GM18507 (cell line): Measurements from ENCODE around the gene SLC39A11.

Experiments used
- DNase-seq: peaks from one replicate; pipeline ENCODE4 v3.0.0; 2011; ENCODE audit warnings: low read depth; ENCODE audit not compliant: insufficient read length; ENCODE audit errors: extremely low spot score
- FAIRE-seq: peaks from 2 replicates; lab custom pipeline; 2011; peaks lifted over from hg19 to GRCh38; lab: Jason Lieb, UNC

Gene SLC39A11

GRCh38 chr17:72761431-72761830 lies 331.1 kb downstream of the SLC39A11 start:
- FAIRE-seq (no peak), DNase-seq (no peak)

DNA sequence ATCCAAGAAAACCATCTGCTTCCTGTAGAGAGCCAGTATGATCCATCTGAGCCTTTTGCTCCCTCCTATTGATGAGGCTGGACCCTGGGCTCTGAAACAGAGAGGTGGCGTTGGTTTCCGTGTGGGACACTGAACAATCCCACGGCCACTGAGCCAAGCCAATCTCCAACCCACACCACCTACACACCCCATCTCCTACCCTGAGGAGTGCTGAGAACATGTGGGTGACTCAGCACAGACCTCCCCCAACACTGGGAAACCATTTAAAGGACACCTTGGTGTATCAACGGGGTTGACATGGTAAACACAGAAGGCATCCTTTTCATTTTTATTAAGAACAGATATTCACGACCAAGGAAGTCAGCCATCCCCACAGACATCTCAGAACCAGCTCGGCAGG lies 332.1 kb downstream of the SLC39A11 start:
- FAIRE-seq (no peak), DNase-seq (no peak)

- FAIRE-seq (no peak), DNase-seq (no peak)
Measured at GRCh38 chr17:72759301-72759700, 333.2 kb downstream of the SLC39A11 start.

DNA sequence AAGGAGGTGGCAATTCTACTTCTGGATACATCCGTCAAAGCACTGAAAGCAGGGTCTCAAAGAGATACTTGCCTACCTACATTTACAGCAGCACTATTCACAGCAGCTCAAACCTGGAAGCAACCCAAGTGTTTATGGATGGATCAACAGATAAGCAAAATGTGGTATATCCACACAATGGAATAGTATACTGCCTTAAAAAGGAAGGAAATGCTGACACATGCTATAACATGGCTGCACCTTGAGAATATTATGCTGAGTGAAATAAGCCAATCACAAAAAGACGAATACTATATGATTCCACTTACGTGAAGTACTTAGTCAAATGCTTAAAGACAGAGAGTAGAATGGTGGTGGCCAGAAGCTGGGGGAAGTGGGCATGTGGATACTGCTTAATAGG lies 336.2 kb downstream of the SLC39A11 start:
- FAIRE-seq (no peak), DNase-seq (no peak)

GRCh38 chr17:72754513-72754912 lies 338.0 kb downstream of the SLC39A11 start:
- DNase-seq (no peak), FAIRE-seq (no peak)

DNA sequence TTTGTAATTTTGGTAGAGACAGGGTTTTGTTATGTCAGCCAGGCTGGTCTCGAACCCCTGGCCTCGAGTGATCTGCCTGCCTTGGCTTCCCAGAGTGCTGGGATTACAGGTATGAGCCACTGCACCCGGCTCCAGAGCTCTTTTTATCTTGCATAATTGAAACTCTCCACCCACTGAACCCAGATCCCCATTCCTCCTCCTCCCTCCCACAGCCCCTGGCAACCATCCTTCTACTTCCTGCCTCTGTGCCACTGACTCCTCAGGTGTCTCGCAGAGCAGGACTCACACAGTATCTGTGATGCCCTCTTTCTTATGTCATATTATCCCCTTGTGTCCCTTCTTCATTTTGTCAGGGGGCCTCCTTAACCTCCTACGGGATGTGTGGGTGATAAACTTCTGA lies 340.7 kb downstream of the SLC39A11 start:
- FAIRE-seq = no peak
- DNase-seq = no peak

DNA sequence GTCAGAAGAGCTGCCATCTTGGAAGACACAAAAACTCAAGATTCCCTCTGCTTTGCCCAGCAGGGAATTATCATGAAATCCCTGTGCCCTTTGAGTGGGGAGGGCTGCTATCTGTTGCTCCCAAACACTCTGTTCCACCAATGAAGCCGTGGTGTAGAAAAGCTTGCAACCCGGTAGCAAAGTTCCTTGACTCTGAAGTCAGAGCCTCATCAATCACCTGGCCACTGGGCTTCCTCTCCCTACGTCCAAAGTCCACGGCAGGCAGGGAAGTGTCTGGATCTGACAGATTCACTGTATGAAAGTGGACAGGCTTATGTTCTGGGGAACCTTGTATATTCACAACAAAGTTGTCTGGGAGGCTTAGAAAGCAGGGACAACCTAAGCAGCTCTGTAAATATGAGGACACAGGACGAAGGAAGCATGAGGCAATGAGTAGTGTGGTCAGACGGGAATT lies 343.3 kb downstream of the SLC39A11 start:
- DNase-seq (no peak), FAIRE-seq (no peak)

DNA sequence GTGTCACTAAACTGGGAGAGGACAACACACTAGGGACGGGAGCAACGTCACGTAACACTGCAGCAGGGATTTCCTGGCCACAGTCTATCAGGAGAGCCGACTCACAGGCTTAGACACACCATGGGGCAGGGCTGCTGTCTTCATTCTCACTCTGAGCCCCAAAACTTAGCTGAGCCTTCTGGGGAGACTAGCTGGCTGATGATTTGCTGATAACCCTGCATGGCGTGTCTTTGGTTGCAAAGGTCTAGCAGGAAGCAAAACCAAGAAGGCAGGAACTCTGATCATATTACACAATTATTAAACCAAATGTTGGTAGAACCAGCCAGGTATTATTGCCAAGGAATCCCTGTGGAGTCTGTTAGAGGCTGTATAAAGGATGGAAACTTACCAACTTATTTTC lies 345.0 kb downstream of the SLC39A11 start:
- DNase-seq = no peak
- no peak for FAIRE-seq

DNA sequence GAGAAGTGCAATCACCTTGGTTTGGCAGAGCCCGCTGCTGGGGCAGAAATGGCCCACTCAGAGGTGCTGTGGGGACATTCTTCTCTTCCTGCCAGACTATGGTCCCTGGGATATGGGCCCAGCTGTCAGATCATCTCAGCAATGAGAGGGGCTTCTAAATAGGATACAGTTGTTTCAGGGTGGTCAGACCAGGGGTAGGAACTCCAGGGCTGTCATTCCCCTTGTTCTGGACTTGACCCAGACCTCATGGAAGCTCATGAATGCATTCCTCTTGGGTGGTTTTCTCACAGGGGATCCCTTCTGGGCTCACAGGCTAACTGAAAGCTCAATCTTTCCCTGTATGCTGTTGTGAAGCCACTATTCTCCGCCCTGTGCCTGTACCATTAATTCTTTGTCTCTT lies 347.2 kb downstream of the SLC39A11 start:
- FAIRE-seq (no peak), DNase-seq (no peak)

DNA sequence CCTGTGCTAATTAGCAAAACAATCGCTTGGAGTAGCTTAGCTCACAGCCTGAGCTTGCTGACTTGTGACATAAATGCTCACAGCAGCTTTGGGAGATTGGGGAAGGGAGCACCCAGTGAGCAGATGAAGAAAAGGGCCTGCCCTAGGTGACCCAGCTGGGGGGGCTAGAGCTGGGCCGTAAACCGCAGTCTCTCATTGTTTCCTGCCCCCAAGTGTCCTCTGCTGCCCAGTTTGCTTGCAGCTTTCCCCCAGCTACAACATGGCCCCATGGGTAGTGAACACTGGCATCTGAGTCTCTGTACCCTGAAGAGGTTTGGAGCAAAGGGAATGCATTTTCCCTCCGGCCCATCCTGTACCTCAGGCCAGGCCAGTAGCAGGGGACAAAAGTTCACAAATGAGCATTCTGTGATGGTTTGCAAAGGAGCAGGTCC lies 349.4 kb downstream of the SLC39A11 start:
- FAIRE-seq (no peak), DNase-seq (no peak)

DNA sequence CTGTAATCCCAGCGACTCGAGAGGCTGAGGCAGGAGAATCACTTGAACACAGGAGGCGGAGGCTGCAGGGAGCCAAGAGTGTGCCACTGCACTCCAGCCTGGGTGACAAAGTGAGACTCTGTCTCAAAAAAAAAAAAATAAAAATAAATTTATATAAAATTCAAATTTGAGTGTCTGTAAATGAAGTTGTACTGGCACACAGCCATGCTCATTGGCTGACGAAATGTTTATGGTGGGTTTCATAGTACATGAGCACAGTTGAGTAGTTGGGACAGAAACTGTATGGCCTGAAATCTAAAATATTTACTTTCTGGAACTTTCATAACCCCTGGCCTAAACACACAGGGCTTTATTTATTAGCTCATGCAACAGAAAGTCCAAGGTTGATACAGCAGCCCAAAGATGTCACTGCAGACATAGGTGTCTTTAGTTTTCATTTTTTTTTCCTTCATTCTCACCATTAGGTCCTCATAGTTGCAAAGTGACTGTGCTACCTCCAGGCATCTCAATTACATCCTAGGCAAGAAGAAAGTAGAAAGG lies 355.3 kb downstream of the SLC39A11 start:
- no peak for DNase-seq
- no peak for FAIRE-seq

DNA sequence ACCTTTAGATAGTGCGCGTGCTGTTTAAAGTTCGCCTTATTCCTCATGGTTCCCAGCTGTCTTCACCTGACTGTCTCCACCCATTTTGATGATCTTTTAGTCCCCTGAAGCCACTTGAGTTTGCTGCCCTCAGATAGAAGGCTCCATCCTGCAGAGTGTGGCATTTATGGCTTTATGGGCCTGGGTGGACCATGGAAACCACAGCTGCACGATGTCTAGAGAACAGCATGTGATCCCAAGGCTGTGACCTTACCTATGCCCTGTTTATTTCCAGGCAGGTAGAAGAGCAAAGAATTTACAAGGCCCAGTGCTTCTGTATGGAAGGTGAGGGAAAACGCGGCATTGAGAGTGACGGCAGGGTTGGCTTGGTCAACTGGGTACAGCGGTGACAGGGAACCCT lies 356.9 kb downstream of the SLC39A11 start:
- DNase-seq = no peak
- FAIRE-seq = no peak

- DNase-seq (no peak), FAIRE-seq (no peak)
Measured at GRCh38 chr17:72735048-72735447, 357.4 kb downstream of the SLC39A11 start.

DNA sequence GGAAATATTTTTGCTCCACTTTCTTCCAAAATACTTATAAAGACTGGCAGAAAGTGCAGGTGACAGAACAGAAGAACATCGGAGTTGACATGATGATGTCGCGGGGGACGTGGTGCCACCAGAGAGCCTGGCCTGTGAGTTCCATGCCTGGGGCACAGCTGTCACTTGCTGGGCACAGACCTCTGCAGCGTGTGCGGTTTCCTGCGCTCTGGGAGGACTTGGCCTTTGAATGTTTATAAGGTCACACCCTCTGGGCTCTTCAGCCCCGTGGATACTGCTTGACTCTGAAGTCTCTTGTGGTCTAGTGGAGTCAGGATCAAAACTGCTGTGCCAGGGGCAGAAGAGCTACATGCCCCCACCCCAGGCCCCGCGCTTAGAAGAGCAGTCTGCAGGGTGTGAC lies 357.9 kb downstream of the SLC39A11 start:
- FAIRE-seq (no peak), DNase-seq (no peak)

DNA sequence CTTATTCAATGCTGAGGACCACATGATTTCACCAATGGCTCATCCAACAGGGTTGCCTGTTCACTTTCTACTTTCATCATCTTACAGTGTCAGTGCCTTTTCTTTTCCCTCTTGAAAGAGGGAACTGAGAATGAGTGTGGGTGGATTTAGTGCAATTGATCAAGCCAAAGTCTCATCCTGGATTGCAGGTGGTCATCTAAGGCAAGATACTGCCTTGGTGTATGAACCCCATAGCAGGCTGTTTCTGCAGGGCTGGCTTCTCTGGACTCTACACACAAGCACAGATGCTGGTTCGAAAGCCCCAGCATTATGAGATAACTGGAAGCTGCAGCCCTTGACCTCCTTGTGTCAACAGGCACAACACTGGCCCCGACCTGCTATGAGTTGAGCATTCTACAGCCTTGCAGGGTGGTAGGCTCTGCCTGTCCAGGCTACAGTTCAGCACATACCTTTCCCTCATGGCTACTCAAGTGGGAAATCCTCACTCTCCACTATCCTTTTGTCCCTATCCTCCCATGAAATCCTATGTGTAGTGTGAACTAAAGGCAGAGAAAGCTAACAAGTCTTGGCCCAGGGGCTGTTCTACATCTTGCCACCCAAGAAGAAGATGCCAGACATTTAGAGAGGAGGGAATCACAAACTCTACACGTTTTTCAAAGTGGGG lies 358.7 kb downstream of the SLC39A11 start:
- peak; percentile 31 for FAIRE-seq
- DNase-seq = no peak

DNA sequence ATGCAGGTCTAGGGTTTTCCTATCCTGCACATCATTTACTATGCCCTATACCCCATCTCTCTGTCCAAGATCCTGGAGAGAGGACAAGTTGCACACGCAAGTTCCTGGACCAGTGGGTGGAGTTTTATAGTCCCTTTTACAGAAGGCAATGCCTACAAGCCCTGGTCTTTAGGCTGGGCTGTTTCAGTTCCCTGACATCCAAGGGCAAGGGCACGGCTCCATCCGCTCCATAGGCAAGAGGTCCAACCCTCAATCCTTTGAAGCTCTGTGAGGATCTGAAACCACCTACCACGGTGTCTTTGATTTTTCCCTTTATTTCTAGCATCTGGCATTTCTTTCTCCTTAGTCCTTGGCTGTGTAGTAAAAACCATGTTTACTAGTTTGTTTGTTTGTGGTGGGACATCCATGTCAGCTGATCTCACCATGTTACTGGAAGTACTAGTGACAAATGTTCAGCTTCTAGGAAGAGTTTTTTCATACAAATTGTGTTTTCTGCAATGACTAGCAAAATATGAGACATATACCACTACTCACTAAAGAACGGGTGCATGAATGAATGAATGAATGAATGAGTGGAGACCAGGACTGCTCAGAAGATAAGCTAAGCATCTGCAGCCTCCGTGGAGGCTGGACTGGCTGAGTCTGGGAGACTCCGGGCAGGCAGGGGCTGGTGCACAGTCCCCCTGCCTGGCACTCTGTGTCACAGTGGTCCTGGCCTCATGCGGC lies 359.4 kb downstream of the SLC39A11 start:
- FAIRE-seq = no peak
- DNase-seq = no peak

DNA sequence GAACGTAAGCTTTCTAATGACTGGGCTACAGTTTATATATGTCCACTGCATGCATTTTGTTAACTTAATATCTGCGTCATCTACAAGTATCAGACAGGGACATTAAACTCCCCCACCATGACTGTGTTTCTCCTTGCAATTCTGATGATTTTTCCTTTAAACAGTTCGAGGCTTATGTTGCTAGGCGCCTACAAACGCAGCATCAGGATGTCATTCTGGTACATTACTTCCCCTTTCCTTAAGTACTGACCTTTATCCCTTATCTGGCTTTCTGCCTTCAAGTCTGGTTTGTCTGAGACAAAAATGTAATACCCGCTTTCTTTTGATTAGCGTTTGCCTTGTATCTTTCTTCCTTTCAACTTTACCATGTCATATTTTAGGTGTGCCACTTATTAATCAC lies 362.4 kb downstream of the SLC39A11 start:
- DNase-seq (no peak), FAIRE-seq (no peak)

DNA sequence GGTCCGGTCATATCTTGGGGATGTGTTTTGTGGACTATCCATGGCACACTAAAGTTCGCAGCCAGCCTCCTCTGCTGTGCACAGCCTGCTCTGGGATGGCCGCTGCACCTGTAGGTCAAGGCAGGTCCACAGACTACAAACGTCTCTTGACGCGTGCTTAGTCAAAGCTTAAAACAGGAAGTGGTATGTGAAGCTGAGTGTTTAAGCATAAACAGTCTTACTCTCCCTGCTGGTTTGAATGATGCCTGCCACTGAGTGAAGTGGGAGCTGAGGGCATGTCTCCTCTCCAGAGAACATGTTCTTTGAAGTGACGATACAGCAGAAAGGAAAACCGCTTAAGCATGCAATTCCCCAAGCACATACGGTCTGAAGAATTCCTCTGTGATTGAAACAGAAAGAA lies 365.6 kb downstream of the SLC39A11 start:
- DNase-seq (peak; percentile 55), FAIRE-seq (peak; percentile 87)

- FAIRE-seq = peak; percentile 77
- peak; percentile 26 for DNase-seq
Measured at GRCh38 chr17:72725433-72726068, 366.9 kb downstream of the SLC39A11 start.

DNA sequence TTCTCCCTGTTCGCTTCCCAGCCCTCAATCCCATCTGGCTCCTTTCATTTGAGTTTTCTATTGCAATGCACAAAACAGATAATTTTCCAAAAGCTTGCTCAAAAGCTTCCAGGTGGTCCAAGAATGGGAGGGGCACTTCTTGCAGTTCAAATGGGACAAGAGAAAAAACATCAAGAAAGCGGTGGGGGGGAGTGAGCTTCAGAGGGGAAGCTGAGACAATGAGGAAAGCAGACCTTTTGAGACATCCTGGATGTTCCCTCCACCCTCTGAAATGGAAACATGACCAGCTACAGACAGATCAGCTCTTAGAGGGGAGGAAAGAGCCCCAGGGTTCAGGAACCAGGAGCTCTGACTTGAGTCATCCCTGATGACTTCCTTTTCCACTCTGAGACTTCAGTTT lies 368.2 kb downstream of the SLC39A11 start:
- FAIRE-seq = no peak
- DNase-seq = no peak

DNA sequence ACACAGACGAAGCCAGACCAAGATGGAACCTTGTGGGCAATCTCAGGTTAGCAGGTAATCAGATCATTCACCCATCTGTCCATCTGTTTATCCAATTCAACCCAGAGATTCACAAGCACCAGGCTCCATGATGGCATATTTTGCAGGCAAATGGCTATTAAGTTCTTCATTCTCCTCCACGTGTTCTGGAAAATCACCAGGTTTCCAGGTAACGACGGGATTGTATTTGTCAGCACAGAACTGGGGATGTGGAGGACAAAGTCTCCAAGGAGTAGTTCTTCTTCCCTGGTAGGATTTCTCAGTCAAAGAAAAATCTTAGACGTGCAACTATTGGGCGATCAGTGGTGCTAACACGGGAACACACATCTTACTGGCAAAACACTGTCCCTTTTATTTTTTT lies 368.8 kb downstream of the SLC39A11 start:
- FAIRE-seq (no peak), DNase-seq (no peak)
